Ovary (tissue), 3 donors: ENCODE measurements around the gene CABCOCO1.

Experiments
- EP300 ChIP-seq: sonication (generic); formaldehyde crosslinking; IDR thresholded peaks from one replicate; pipeline ENCODE4 v1.6.1; 2017; ENCODE audit warnings: antibody characterized with exemption
- TF ChIP-seq, protein P1 (sequence below), 3 donors: fragments of 450-650 bp in 2 of 3; fragments of 200-600 bp in 1 of 3; IDR thresholded peaks; one replicate each; pipeline versions ENCODE4 v1.5.1 to v1.8.0; 2016 to 2022; ENCODE audit warnings: antibody characterized with exemption in 3 of 3, mild to moderate bottlenecking in 1 of 3
- donor health status: DM: no; HTN: no; CAD: no.

DNA sequence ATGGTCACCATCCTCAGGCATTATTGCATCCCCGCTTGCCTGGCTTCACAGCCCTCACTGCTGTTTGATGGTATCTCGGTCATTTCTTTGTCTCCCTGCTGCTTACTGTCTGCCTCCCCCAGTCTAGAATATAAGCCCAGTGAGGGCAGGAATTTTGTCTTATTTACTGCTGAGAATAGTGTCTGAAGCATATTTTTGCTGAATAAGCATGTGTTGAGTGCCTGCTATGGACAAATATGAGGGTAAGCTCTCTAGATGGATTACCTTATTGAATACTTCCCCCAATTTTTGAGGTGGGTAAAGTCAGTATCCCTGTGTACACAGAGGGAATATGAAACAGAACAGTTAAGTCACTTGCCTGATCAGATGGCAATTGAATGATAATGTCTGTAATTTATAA lies 36.5 kb upstream of the CABCOCO1 start:
- no peak for TF ChIP-seq EP300
- TF ChIP-seq, protein P1, sequence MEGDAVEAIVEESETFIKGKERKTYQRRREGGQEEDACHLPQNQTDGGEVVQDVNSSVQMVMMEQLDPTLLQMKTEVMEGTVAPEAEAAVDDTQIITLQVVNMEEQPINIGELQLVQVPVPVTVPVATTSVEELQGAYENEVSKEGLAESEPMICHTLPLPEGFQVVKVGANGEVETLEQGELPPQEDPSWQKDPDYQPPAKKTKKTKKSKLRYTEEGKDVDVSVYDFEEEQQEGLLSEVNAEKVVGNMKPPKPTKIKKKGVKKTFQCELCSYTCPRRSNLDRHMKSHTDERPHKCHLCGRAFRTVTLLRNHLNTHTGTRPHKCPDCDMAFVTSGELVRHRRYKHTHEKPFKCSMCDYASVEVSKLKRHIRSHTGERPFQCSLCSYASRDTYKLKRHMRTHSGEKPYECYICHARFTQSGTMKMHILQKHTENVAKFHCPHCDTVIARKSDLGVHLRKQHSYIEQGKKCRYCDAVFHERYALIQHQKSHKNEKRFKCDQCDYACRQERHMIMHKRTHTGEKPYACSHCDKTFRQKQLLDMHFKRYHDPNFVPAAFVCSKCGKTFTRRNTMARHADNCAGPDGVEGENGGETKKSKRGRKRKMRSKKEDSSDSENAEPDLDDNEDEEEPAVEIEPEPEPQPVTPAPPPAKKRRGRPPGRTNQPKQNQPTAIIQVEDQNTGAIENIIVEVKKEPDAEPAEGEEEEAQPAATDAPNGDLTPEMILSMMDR (IDR thresholded peaks at IDR 0.05), result no peak
